GM21786 (cell line): ENCODE results near the gene ZNF85.
A peak's percentile ranks its signal among the peaks of the same experiment; 100 is the strongest.
"Not testable (repeated sequence)": the region's sequence is repeated elsewhere in the genome, so short reads cannot be mapped to it uniquely, and the experiment has no call there.

Experiments used
- ATAC-seq: cut with Tn5 transposase; IDR thresholded peaks from one replicate; pipeline ENCODE4 v1.9.1; 2021; ENCODE audit not compliant: unreplicated experiment

Gene ZNF85

DNA sequence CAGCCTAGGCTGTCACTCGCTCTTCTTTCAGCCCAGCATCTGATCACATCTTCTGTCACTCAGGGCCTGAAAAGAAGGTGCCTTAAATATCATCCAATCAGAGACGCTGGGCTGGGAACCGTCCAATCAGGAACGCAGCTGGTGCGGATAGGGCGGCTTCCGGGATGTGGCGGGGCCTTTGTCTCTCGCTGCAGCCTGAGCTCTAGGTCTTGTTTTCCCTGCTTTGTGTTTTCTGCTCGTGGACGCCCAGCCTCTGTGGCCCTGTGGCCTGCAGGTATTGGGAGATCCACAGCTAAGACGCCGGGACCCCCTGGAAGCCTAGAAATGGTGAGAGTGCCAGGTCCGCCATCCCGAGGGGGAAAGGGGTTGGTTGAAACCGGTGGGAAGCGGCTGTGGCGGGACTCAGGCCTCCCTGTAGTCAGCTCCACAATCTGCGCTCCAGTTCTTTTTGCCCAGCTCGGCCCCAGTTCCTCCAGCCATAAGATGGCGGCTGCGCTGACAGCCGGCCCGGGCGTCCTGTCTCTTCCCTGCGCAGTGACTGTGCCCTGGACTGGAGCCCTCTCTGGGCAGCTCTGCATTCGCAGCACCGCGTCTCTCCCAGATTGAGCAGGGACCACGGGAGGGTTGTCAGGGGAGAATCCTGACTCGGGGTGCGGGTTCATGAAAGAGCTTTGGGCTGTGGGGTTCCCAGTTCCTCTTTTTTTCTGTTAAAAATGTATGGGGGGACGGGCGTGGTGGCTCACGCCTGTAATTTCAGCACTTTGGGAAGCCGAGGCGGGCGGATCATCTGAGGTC is at the start of gene ZNF85:
Gene ZNF85 (plus strand): TSS at position 175 of the 795 bp plus-strand sequence. CDS start 150 bp downstream, at position 325.
- peak; percentile 98 for ATAC-seq

DNA sequence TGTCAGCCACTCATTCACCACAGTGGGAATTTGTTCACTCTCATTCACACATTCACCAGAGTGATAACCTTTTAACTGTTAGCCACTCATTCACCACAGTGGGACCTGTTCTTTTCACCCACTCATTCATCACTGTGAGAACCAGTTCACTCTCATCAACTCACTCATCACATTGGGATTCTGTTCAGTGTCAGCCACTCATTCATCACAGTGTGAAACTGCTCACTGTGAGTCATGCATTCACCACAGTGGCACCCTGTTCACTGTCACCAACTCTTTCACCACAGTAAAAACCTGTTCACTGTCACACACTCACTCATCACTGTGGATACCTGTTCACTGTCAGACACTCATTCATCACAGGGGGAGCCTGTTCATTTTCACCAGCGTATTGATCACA is 43.5 kb upstream of the ZNF85 start:
- ATAC-seq, result no peak

DNA sequence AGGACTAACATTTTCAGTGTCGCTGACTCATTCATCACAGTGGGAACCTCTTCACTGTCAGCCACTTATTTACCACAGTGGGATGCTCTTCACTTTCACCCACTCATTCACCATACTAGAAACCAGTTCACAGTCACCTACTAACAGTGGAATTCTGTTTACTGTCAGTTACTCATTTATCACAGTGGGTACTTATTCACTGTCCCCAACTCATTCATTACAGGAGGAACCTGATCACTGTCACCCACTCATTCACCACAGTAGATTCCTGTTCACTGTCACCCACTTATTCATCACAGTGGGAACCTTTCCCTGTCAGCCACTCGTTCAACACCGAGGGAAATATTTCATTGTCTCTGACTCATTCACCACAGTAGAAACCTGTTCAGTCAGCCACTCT is 10.1 kb upstream of the ZNF85 start:
- ATAC-seq, result no peak

DNA sequence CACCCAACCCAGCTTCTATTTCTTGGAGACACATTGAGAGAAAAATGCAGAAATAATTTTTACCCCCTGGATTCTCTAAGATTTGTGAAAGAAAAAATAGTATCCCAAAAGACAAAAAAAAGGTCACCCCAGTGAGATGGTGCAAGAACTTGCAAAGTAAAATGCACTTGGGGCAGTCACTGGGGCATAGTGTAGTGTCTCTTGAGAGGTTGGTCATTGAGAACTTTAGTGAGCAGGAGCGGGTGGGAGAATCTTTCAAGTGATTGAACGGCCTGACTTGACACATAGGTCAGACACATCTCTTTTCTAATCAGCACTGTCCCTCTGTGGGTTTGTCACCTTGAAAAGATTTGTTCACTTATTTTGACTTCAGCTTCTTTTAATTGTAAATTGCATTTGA is 2.4 kb downstream of the ZNF85 start:
- no peak for ATAC-seq

DNA sequence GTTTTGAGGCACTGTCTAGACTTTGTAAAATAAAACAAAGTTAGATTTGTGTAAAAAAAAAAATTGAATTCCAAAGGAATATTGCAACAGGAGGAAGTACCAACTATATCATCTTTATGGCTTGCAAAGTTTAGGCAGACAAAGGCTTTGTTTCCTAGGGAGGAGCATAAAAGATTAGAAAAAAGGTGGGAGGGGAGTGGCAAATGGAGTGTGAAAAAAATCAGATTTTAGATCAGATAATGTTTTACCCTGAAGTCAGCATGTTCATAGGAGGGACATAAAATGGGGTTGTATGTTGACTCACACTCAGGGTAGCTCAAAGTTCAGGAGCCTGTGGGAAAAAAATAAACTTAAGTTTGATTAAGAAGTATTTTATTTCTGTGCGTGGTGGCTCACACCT is 3.7 kb downstream of the ZNF85 start:
- ATAC-seq, result no peak

DNA sequence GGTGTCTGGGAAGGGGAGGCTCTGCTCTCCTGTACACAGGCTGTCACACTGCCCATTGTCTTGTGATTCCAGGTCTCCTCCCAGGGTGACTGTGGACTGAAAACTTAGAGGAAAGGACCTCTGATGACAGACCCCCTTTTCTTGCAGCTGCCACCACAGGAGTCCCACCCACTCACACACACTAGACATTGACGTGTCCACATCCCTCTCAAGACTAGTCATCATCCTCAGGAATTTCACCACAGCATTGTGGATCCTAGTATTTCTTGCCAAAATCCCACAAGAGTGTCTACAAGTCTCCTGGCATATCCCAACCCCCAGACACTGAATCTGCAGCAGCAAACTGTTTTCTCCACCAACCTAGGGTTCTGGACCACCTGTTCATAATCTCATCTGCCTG is 5.3 kb downstream of the ZNF85 start:
- ATAC-seq, result no peak

DNA sequence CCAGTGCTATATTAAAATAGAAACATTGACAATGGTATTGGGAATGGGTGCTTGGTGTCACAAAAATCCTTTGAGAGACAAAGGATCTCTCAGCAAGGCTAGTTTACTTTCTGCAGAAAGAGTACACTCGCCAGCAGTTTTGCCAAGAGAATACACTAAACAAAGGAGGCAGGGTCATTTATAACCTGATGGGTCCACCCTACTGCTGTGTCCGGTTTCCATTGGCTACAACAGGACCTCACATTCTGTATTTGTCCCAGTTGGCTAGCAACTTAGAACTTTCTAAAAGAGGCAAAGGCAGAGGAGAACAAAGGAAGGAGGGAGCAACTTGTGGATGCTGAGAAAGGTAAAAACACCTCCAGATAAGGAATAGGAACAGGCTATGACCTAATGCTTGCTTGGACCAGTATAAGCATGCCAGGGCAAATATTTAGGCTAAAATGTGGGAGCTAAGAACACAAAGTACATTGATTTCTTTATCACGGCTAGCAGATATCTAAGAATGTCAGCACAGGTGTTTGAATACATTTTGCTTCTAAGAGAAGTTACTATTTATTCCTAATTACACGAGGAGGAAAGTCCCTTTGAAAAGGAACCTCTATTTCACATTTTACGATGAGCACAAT is 13.4 kb downstream of the ZNF85 start:
- not testable (repeated sequence) for ATAC-seq

DNA sequence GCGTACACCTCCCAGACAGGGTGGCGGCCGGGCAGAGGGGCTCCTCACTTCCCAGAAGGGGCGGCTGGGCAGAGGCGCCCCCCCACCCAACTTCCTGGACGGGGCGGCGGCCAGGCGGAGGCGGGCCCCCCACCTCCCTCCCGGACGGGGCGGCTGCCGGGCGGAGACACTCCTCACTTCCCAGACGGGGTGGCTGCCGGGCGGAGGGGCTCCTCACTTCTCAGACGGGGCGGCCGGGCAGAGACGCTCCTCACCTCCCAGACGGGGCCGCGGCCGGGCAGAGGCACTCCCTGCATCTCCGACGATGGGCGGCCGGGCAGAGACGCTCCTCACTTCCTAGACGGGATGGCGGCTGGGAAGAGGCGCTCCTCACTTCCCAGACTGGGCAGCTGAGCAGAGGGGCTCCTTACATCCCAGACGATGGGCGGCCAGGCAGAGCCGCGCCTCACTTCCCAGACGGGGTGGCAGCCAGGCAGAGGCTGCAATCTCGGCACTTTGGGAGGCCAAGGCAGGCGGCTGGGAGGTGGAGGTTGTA is 29.6 kb downstream of the ZNF85 start:
- ATAC-seq, result not testable (repeated sequence)

DNA sequence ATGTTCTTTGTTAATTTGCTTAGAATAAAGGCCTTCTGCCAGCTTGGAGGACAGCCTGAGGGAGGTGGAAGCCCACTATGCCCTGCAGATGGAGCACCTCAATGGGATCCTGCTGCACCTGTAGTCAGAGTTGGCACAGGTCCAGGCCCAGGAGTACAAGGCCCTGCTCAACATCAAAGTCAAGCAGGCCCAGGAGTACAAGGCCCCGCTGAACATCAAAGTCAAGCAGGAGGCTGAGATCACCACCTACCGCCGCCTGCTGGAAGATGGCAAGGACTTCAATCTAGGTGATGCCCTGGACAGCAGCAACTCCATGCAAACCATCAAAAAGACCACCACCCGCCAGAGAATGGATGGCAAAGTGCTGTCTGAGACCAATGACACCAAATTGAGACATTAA is 41.7 kb downstream of the ZNF85 start:
- no peak for ATAC-seq

DNA sequence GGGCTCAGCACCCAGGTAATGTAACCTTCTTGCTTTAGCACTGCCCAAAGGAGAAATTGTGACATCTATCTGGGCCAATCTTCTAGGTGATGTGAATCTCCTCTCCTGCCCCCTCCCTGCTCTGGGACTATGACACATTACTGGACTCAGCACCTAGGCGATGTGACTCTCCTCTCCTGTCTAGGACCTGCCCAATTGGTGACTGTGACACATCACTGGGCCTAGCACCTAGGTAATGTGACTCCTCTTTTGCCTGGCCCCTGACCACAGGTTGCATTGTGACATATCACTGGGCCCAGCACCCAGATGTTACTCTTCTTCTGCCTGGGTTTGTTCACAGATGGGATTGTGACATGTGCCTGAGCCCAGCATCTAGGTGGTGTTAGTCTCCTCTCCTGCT is 45.0 kb downstream of the ZNF85 start:
- ATAC-seq, result no peak

DNA sequence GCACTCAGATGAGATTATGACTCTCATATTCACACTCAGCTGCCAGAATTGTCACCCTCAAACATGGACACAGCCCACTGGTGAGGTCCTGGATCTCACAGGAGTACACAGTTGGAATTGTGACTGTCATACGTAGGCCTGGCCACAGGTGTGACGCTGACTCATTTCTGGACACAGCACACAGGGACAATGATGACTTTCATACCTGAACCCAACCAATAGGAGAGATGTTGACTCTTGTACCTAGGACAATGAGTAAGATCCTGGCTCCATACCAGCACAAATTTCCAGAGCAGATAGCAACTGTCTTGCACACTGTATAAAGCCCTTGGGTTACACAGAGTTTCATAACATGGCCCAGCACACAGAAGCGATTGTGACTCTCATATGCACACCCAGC is 46.4 kb downstream of the ZNF85 start:
- no peak for ATAC-seq

DNA sequence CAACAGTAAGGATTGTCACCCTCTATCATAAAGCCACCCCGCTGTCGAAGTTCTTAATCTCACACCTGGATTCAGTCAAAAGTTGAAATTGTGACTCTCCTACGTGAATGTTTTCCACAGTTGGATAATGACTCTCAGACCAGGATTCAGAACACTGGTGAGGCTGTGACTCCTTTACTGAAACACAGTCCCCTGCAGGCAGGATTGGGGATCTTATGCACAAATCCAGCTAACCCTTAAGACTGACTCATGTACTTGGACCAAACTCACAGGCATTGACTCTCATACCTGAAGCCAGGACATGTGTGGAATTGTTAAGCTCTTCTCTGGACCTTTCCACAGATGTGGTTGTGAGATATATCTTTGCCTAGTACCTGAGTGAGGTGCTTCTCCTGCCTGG is 46.8 kb downstream of the ZNF85 start:
- no peak for ATAC-seq

DNA sequence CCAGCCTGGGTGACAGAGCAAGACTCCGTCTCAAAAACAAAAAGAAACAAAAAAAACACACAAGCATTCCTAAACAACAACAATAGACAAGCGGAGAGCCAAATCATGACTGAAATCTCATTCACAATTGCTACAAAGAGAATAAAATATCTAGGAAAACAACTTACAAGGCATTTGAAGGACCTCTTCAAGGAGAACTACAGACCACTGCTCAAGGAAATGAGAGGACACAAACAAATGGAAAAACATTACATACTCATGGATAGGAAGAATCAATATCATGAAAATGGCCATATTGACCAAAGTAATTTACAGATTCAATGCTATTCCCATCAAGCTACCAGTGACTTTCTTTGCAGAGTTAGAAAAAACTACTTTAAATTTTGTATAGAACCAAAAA is 69.7 kb downstream of the ZNF85 start:
- not testable (repeated sequence) for ATAC-seq

DNA sequence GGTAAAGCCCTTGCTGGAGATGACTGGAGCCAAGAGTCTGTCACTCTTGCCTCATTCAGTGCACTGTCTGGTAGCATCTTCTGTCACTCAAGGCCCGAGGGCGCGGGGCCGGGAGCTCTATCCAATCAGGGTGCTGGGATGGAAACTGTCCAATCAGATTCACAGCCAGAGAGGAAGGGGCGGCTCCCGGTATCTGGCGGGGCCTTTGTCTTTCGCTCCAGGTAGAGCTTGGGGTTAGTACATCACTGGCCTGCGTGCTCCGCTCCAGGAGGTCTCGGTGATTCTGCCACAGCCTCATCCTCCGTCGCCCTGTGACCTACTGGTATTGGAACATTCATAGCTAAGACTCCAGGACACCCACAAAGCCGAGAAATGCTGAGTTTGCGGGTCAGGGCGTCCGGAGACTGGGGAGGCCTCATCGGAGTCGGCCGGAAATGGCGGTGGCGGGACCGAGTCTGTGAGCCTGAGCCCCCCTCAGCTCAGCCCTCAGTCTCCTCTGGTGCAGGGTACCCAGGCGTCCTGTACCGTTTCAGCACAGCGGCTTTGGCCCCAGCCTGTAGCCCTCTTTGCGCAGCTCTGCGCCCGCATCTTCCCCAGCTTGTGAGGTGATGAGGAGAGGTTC is 76.8 kb downstream of the ZNF85 start:
- ATAC-seq, result peak; percentile 100
